LHCN-M2 (cell line): ENCODE measurements around the gene HOXA4. TPM values are rescaled to one million over a fixed set of nuclear protein-coding genes. Genes with fewer than 3 reads are reported as not detected.
A peak's percentile ranks its signal among the peaks of the same experiment; 100 is the strongest.

Experiments
- DNase-seq: peaks from one replicate; pipeline ENCODE4 v3.0.0-alpha.2; 2012; ENCODE audit warnings: low read depth
- total RNA-seq: library from RNA; depleted of rRNA; stranded (reverse); fragments of >200 nt; gene quantifications from 2 replicates; pipeline ENCODE4 v1.2.3, GENCODE V29; 2014

HOXA4 gene
- total RNA-seq, 1 experiment from 2014 or later: 8.9 TPM

GRCh38 chr7:27158436-27159265 lies 28.1 kb upstream of the HOXA4 start:
- DNase-seq: no peak

GRCh38 chr7:27157702-27158431 lies 27.3 kb upstream of the HOXA4 start:
- no peak for DNase-seq

DNA sequence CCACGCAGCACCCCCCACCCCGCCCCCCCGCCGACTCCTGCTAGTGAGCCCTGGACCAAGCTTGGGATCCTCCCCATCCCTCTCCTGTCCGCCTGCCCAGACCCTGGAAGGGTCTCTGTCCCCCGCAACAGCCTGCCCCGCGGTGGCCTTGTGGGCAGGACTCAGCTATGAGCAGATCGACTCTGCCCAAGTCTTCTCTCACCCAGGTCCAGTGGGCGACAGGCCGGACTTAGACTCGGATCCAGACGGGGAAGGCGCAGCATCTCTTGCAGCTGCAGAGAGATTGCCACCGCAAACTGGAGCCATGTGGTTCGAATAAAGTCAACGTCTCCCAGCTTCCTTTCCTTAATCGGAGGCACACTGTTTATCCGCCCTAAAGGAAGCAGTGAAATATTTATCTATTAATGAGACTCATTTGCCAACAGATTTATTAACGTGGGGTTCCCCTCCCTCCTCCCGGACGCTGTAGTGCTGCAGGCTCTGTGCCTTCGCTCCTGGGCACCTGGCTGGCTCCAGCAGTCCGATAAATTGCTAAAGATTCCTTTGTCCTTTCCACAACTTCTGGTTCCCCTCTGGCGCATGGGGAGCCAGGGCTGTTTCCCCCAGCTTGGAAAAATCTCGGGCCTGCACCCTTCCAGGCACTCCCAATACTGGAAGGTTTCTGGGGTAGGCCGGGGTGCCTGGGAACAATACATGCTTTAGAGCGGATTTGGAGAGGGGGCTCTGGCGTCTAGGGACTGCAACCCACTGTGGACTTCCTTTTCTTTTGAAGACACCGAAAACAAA lies 26.6 kb upstream of the HOXA4 start:
- no peak for DNase-seq

DNA sequence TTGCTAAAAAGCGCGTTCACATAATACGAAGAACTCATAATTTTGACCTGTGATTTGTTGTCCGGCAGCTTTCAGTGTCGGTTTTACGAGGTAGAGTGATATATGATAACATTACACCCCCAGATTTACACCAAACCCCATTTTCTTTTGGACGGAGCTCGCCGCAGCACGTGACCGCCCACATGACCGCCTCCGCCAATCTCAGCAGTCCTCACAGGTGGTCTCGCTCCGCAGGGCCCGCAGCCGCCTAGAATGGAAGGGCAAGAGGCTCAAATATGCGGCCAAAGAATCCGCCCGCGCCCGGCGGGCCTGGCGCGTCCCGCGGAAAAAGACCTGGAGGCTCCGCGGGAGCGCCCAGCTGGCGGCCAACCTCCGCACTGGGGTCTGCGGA lies 25.9 kb upstream of the HOXA4 start, which contains the start of gene HOXA7:
Gene HOXA7 (minus strand): TSS at position 168 of the 391 bp plus-strand sequence. CDS start 130 bp downstream, at position 38.
- peak; percentile 79 for DNase-seq

DNA sequence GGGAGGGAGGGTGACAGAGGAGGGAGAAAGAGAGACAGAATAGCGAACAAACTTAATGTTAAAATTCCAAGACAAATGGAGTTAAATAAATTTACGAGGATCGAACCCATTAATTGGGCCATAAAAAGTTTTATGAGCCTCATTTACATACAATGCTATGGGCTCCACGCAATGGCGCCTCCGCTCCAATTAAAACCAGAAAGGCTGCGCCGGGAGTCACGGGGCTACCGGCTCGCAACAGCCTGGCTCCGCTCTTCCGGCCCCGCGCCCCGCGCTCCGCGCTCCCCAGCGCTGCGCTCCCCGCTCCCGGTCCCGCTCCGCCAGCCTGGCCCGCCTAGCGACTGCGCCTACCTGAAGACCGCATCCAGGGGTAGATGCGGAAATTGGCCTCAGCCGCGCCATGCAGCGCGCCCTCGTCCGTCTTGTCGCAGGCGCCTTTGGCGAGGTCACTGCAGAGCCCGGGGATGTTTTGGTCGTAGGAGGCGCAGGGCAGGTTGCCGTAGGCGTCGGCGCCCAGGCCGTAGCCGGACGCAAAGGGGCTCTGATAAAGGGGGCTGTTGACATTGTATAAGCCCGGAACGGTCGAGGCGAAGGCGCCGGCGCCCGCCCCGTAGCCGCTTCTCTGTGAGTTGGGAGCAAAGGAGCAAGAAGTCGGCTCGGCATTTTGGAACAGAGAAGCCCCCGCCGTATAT lies 25.4 kb upstream of the HOXA4 start:
- DNase-seq: peak; percentile 50

DNA sequence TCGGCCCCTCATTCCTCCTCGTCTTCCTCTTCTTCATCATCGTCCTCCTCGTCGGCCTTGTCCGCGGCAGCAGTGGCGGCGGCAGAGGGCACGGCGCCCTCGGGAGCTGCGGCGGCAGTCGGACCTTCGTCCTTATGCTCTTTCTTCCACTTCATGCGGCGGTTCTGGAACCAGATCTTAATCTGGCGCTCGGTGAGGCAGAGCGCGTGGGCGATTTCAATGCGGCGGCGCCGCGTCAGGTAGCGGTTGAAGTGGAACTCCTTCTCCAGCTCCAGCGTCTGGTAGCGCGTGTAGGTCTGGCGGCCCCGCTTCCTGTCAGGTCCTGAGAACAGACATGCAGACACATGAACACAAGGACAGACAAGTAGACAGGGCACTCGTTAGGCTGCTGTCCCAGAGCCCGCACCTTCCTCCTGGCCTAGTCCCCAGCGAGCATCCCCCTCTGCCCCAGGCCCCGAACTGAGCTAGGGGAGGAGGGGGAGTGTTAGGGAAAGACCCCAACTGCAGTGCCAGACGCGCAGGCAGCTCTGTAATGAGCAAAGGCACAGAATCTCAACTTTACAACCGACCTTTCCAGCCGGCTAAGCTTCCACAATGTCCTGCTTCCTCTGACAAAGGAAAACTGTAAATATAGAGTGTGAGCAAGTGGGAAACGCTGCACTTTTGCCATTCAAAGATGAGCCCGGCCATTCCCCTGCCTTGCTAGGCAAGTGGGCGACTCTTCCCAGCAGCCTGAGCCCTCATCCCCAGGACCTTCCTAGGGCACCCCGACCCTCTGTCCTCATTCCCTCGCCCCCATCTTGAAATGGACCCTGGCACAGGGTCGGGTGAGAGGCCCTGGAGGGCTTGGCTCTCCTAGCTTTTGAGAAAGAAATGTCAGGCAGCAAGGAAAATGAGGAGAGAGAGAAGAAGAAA lies 24.6 kb upstream of the HOXA4 start:
- DNase-seq: no peak

DNA sequence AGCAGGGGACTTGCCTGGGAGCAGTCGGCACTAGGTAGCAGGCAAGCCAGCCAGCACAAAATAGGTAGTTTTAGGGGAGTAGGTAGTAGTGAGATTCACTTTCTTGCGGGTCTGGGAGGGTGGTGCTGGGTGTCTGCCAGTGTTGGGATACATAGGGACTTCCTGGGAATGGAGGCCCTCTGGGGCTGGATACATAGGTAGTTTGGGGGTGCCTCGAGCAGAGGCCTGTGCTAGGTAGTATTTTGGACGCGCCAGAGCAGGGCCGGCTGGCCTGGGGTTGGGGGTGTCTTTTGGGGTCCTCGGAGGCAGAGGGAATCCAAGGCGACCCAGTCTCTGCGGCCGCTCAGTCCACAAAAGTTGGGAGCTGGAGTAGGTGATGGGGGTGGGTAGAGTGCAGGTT lies 23.8 kb upstream of the HOXA4 start:
- no peak for DNase-seq

- DNase-seq: no peak
These were observed 23.0 kb upstream of the HOXA4 start for GRCh38 chr7:27153526-27153925.

DNA sequence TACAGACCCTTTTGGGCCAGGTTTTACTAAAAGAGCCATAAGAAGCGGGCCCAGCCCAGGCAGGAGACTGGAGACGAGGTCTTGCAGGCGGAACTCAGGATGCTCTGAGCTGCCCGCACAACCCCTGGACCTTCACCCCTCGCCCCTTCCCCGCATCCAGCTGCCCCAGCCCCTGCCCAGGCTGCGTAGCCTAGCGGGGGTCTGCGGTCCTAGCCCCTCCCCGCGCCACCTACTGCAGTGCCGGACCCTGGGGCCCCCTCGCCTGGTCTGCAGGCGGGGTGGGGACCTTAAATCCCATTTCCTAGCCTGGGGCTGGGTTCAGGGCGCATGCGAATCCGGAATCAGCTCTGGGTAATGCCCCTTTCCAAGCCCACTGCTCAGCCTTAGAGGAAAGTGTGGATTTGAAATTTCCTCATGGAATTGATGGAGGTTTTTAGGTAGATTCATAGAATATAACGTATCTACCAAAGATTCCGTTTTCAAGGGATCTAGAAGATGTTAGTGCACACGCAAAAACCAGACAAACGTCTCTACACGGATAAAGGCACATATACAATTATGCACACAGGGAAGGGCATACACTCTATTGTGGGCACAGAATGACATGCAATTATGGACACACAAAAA lies 22.4 kb upstream of the HOXA4 start:
- DNase-seq: no peak

DNA sequence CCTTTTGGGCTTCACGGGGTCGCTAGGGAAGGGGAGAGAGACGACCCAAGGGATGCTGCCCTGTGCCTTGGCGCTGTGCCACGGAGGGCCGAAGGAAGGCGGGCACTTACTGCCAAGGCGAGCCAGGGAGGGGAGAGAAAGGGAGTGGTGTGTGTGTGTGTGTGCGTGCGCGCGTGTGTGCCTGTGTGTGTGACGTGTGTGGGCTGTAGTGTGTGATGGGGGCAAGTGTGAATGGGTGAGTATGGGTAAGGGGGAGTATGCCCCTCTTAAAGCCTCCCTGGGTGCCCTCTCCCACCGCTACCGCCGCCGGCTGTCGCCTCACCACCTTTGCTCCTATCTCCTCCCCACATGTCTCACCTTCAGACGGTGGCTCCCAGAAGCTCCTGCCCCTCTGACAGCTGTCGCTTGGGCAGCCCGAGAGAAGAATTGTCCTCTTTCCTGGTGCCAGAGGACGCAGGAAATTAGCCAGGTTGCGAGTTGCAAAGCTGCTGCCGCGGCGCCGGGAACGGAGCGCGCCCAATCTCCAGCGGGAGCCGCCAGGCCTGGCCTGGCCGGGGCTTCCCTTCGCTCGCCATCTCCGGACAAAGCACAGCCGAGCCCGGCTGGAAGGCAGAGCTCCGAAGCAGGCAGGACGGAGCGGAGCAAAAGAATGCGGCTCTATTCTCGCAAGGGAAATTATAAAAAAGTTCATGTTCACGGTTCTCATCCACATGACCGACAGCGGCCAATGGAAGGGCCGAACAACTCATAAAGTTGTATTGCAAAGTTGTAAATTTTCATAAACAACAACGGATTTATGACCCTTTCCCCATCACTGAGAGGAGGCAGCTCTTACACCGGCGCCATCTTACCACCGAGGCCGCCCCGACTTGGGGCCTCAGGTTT lies 21.6 kb upstream of the HOXA4 start, which contains the start of gene HOXA3:
Gene HOXA3 (minus strand): TSS at position 653 of the 885 bp plus-strand sequence. CDS start 41,943 bp downstream, outside the sequence.
- no peak for DNase-seq

- DNase-seq: no peak
These were observed 20.9 kb upstream of the HOXA4 start for GRCh38 chr7:27151341-27151930.

DNA sequence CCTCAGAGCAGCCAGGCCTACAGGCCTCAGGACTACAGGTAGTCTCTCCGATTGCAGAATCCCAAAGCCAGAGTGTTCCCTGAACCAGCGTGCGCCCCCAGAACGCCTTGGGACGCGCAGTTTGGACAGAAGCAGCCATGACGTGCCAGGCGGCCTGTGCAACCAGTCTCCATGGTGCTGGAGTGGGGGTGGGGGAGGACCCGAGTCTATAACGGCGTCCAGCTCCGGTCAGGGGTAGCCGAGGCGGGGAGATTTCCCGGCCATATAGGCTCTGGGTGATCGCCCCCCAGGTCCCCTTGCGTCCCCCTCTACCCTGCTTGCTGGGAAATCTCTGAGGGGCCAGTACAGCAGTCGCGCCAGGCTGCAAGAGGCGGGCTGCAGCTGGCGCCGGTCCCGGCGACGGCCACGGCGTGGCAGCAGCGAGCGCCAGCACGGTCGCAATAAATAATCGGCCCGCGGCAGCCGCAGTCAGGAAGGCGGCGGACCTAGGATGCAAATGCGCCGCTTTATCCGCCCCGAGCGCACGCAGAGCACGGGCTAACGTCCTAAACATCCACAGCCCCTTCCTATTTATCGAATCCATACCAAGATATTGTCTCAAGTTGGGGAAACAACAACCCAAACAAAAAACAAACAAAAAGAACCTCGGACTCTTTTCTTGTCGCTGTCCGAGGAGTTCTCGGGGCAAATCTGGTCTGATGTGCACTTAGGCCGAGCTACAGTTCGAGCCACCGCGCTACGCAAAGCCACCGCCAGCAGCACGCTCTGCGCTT lies 20.2 kb upstream of the HOXA4 start:
- DNase-seq: peak; percentile 77

DNA sequence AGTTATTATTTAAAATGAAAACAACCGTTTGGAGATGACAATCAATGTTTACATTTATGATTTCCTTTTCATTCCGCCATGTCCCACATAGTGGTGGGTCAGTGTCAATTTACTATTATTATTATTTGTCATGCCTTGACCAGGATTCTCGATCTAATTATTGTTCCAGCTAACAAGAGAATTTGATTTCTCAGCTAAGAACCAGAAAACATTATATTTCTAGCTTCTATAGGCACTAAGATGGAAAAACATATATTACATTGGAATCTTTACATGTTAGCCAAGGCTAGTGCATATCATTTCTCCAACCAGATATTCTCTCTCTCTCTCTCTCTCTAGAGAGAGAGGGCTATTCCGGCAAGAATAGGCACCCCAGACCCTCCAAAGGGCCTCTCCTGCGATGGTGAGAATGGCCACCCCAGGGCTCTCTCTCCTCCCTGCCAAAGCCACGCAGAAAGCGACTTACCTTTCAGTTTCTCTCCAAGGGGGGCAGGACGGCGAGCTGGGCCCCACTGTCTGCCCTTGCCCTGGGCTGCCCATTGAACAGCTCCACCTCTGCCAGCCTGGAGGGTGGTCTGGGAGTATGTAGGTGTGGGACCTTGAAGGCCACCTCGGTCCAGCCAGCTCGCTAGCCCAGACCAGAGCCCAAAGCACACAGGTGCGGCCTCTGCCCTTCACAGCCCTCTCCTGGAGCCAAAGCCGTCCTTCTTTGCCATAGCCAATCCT lies 19.4 kb upstream of the HOXA4 start:
- no peak for DNase-seq

DNA sequence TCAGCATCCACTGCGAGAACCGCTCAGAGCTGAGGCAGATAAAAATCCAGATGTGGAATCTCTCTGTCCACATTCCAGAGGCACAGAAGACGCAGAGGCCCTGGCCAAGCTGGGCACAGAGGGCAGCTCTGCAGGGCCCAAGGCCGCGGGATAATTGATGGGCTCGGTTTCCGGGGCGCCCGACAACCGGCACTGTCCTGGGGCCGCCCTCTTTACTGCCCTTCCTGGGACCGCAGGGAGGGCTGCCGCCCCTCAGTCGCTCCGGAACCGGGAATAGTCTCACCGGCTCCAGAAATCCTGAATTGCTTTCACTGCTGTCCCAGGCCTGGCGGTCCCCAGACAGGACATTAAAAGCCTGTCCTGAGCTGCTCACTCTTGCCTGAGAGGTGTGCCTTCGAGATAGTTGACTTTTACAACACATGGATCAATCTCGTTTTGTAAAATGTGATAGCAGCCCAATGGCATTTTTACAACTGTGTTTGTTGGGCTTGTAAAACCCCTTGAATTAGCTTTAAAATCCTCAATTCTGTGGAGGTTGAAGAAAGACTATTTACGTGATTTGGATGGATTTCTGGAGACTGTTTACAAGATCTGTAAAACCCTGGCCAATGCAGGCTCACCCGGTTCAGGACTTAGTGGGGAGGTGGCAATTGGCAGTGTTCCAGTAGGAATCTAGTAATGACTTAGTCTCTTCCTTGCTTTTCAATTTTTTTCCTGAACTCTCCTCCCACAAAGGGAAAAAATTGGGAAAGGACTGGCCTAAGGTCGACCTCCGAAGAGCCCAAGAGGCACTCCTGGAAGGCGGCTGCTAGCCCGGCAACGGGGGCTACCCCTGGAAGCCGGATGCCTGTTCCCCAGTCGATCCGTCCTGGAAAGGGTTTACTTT lies 18.4 kb upstream of the HOXA4 start:
- DNase-seq: no peak

DNA sequence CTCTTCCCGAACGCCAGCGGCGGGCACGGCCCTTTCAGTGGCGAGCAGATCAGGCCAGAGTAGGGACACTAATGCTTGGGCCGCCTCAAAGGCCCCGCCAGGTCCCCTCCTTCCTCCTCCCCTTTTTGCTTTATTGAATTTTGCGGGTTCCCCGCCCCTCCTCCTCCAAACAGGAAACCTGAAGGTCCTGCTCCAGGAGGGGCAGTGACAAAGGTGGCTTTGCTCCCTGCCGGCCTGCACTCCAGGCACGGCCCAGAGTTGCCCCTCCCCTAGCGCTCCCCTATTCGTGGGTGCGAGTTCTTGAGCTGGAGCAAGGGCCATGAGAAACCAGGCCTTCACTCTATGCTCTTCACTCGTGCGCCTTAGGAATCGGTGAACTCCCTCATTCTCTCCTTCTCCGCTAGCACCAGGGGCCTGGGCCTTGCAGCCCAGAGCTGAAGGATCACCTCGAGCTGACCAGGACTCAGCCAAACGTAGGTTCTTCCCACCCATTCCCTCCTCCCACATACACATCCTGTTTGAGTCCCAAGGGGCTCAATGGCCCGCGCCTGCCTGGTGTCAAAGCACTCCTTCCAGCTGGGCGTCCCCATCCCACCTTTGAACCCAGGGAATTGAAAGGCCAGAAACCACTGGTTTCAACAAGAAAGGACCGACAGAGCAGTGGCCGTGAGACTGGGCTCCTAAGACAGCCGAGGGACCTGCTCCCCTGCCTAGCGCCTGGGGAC lies 17.6 kb upstream of the HOXA4 start:
- DNase-seq: no peak
